ENCODE results near the gene SLX1B. TPM values are rescaled to one million over a fixed set of nuclear protein-coding genes. Genes with fewer than 3 reads are reported as not detected.
"Not testable (repeated sequence)": the region's sequence is repeated elsewhere in the genome, so short reads cannot be mapped to it uniquely, and the experiment has no call there.

SLX1B gene
- 32.5 TPM for total RNA-seq
- long read RNA-seq, transcript SLX1B-201 (6 exons, 1,165 nt): major isoform, 16 of 19 reads
- long read RNA-seq, partial matches to known transcripts: 1 of 19 reads
- long read RNA-seq, other reads (novel, unspliced or antisense): 1 of 19 reads

- not testable (repeated sequence) for DNase-seq (ENCODE audit: low spot score)
Observed at GRCh38 chr16:29454269-29454668, at the start of gene SLX1B, which contains the start of gene BOLA2. TSS of gene SLX1B (plus strand) at chr16:29454533. TSS of gene BOLA2 (minus strand) at chr16:29454351. CDS start at chr16:29454253, 98 bp downstream.

- DNase-seq (ENCODE audit: low spot score): not testable (repeated sequence)
Observed at GRCh38 chr16:29405249-29405648, 49.1 kb upstream of the SLX1B start.

GRCh38 chr16:29423587-29423986 is 30.7 kb upstream of the SLX1B start:
- not testable (repeated sequence) for DNase-seq (ENCODE audit: low spot score)

- not testable (repeated sequence) for DNase-seq (ENCODE audit: low spot score)
Observed at GRCh38 chr16:29425390-29425789, 28.9 kb upstream of the SLX1B start.

GRCh38 chr16:29453754-29454153 is 579 bp upstream of the SLX1B start:
- not testable (repeated sequence) for DNase-seq (ENCODE audit: low spot score)

GRCh38 chr16:29454828-29455227 is 495 bp downstream of the SLX1B start:
- not testable (repeated sequence) for DNase-seq (ENCODE audit: low spot score)

- DNase-seq (ENCODE audit: low spot score): peak; percentile 62
Observed at GRCh38 chr16:29457660-29458059, 3.3 kb downstream of the SLX1B start.

- DNase-seq (ENCODE audit: low spot score): not testable (repeated sequence)
Observed at GRCh38 chr16:29459706-29460646, 5.6 kb downstream of the SLX1B start, which contains the start of gene SULT1A4. TSS of gene SULT1A4 (plus strand) at chr16:29459913. CDS start at chr16:29461386, 1,473 bp downstream.

- not testable (repeated sequence) for DNase-seq (ENCODE audit: low spot score)
Observed at GRCh38 chr16:29460647-29461030, 6.3 kb downstream of the SLX1B start.

- DNase-seq (ENCODE audit: low spot score): not testable (repeated sequence)
Observed at GRCh38 chr16:29465985-29466824, 11.9 kb downstream of the SLX1B start.

GRCh38 chr16:29466904-29467303 is 12.6 kb downstream of the SLX1B start:
- not testable (repeated sequence) for DNase-seq (ENCODE audit: low spot score)

- not testable (repeated sequence) for DNase-seq (ENCODE audit: low spot score)
Observed at GRCh38 chr16:29467654-29468366, 13.5 kb downstream of the SLX1B start.

- peak; percentile 91 for DNase-seq (ENCODE audit: low spot score)
Observed at GRCh38 chr16:29469660-29470059, 15.3 kb downstream of the SLX1B start.

- DNase-seq (ENCODE audit: low spot score): not testable (repeated sequence)
Observed at GRCh38 chr16:29472065-29472464, 17.7 kb downstream of the SLX1B start.

- DNase-seq (ENCODE audit: low spot score): peak; percentile 60
Observed at GRCh38 chr16:29482276-29482675, 27.9 kb downstream of the SLX1B start.

- not testable (repeated sequence) for DNase-seq (ENCODE audit: low spot score)
Observed at GRCh38 chr16:29506308-29506707, 52.0 kb downstream of the SLX1B start, which contains the start of gene NPIPB12. TSS of gene NPIPB12 (minus strand) at chr16:29506408.
